Chondrocyte (in vitro differentiated cells): ENCODE measurements around the gene SH3BP2. TPM values are rescaled to one million over a fixed set of nuclear protein-coding genes. Genes with fewer than 3 reads are reported as not detected.

Experiments used
- DNase-seq: peaks from one replicate; pipeline ENCODE4 v3.0.0; 2021; ENCODE audit warnings: mixed read lengths, low spot score
- H3K27ac Mint-ChIP-seq: one replicate; pipeline ENCODE4 v1.8.0; 2021; ENCODE audit warnings: mild to moderate bottlenecking, moderate library complexity, mixed read lengths; ENCODE audit not compliant: unreplicated experiment
- H3K27me3 Mint-ChIP-seq: 2 replicates; pipeline ENCODE4 v1.8.0; 2021; ENCODE audit warnings: low read depth, mixed read lengths
- H3K36me3 Mint-ChIP-seq: 2 replicates; pipeline ENCODE4 v1.8.0; 2021; ENCODE audit warnings: low read depth, mixed read lengths
- H3K4me1 Mint-ChIP-seq: 2 replicates; pipeline ENCODE4 v1.8.0; 2021; ENCODE audit warnings: low read depth, mild to moderate bottlenecking, mixed read lengths
- H3K4me3 Mint-ChIP-seq: one replicate; pipeline ENCODE4 v1.8.0; 2021; ENCODE audit warnings: mild to moderate bottlenecking, moderate library complexity, mixed read lengths; ENCODE audit not compliant: unreplicated experiment
- H3K9me3 Mint-ChIP-seq: 2 replicates; pipeline ENCODE4 v1.8.0; 2021; ENCODE audit warnings: low read depth, mixed read lengths
- total RNA-seq: library from RNA; stranded (reverse); gene quantifications from 3 replicates; pipeline ENCODE4 v1.2.1, GENCODE V29; 2021
- TF ChIP-seq, protein P1 (sequence below): fragments of 200-600 bp; sonication (generic); IDR thresholded peaks from 2 replicates; pipeline ENCODE4 v1.5.0; 2021; ENCODE audit warnings: antibody characterized with exemption, mild to moderate bottlenecking, moderate library complexity

SH3BP2 gene
- total RNA-seq, 1 donor from 2014 or later = 59.8 TPM

GRCh38 chr4:2794486-2795299 lies 1.8 kb downstream of the SH3BP2 start:
- TF ChIP-seq, protein P1, sequence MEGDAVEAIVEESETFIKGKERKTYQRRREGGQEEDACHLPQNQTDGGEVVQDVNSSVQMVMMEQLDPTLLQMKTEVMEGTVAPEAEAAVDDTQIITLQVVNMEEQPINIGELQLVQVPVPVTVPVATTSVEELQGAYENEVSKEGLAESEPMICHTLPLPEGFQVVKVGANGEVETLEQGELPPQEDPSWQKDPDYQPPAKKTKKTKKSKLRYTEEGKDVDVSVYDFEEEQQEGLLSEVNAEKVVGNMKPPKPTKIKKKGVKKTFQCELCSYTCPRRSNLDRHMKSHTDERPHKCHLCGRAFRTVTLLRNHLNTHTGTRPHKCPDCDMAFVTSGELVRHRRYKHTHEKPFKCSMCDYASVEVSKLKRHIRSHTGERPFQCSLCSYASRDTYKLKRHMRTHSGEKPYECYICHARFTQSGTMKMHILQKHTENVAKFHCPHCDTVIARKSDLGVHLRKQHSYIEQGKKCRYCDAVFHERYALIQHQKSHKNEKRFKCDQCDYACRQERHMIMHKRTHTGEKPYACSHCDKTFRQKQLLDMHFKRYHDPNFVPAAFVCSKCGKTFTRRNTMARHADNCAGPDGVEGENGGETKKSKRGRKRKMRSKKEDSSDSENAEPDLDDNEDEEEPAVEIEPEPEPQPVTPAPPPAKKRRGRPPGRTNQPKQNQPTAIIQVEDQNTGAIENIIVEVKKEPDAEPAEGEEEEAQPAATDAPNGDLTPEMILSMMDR = no peak
- peak overlapping the region; percentile 96 for H3K27ac Mint-ChIP-seq
- peak; percentile 81 for DNase-seq

GRCh38 chr4:2795300-2795892 lies 2.5 kb downstream of the SH3BP2 start:
- Mint-ChIP-seq H3K27ac (peak overlapping the region; percentile 96), H3K36me3 (no peaks in the 10 kb centered on the region), H3K27me3 (no peaks in the 10 kb centered on the region), H3K9me3 (no peaks in the 10 kb centered on the region), H3K4me1 (peaks cover 64% of the 10 kb centered on the region), H3K4me3 (peak overlapping the region; percentile 86)
- TF ChIP-seq, protein P1 = no peak
- DNase-seq = peak; percentile 93

More at GRCh38 chr4:2794486-2795299, 1.8 kb downstream of the SH3BP2 start:
- Mint-ChIP-seq H3K4me3 (peak overlapping the region; percentile 86), H3K36me3 (no peaks in the 10 kb centered on the region), H3K27me3 (no peaks in the 10 kb centered on the region), H3K9me3 (no peaks in the 10 kb centered on the region), H3K4me1 (peaks cover 57% of the 10 kb centered on the region)

GRCh38 chr4:2795893-2796848 lies 3.3 kb downstream of the SH3BP2 start:
- Mint-ChIP-seq H3K4me3 (peak overlapping the region; percentile 4), H3K36me3 (no peaks in the 10 kb centered on the region), H3K9me3 (no peaks in the 10 kb centered on the region), H3K27ac (peak overlapping the region; percentile 96), H3K27me3 (no peaks in the 10 kb centered on the region), H3K4me1 (peaks cover 72% of the 10 kb centered on the region)
- DNase-seq = peak; percentile 93
- TF ChIP-seq, protein P1 = no peak

DNA sequence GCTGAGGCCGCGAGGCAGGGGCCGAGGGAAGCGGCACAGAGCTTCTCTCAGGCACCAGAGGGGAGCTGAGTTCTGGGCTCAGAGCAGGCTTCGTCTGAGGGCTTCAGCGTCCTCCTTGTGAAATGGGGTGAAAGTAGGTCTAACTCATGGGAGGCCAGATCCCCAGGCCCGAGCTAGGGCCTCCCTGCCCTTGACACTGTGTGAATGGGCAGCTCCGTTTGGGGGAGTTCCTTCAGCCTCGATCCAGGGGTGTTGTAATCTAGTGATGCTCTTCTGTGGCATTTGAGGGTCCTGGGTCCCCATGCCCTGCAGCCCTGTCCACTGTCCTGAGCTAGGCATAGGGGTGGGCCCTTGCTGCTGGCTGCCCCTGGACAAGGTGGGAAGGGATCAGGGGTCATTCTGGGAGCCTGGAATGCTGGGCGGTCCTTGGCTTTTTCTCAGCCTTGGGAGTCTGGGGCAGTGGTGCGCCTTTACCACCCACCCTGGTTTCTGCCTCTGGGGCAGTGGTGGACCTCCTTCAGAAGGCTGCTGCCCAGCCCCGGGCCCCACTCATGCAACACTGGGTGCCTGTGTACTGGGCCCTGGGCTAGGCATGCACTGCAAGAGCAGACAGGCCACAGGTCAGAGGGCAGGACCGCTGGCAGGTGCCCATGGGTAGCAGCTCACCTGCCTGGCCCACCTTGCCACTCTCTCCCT lies 4.1 kb downstream of the SH3BP2 start:
- H3K9me3 Mint-ChIP-seq = no peaks in the 10 kb centered on the region
- TF ChIP-seq, protein P1 = peak; percentile 2
- peaks cover 79% of the 10 kb centered on the region for H3K4me1 Mint-ChIP-seq
- H3K27me3 Mint-ChIP-seq = no peaks in the 10 kb centered on the region
- H3K27ac Mint-ChIP-seq = peak overlapping the region; percentile 96
- DNase-seq = peak; percentile 88
- H3K36me3 Mint-ChIP-seq = no peaks in the 10 kb centered on the region
- peak overlapping the region; percentile 4 for H3K4me3 Mint-ChIP-seq
